ENCODE data around the gene AIRE. TPM values are rescaled to one million over a fixed set of nuclear protein-coding genes. Genes with fewer than 3 reads are reported as not detected.

The AIRE gene
- polyA plus RNA-seq, 2 donors: 0.01 to 0.06 TPM

GRCh38 chr21:44312716-44313115, 27.0 kb downstream of the AIRE start:
- WGBS, 2 donors: 95% methylated on average over 19 of the region's 19 CpGs

GRCh38 chr21:44313451-44313850, 27.8 kb downstream of the AIRE start:
- 82 to 86% methylated on average over 13 of the region's 13 CpGs for WGBS, 2 donors
- no peak overlapping the region for H3K27ac ChIP-seq (ENCODE audit: low read depth in 2 of 2, low read length in 1 of 2)
- no peak overlapping the region for H3K4me3 ChIP-seq (ENCODE audit: low read depth in 1 of 2, low read length in 2 of 2)
- peaks cover 13 to 78% of the 10 kb centered on the region in 2 donors for H3K36me3 ChIP-seq (ENCODE audit: control insufficient read depth in 2 of 2, insufficient read depth in 2 of 2, low read length in 1 of 2)
- H3K27me3 ChIP-seq (ENCODE audit: control insufficient read depth in 1 of 2, insufficient read depth in 2 of 2, low read length in 2 of 2): no peaks in the 10 kb centered on the region
- no peaks in the 10 kb centered on the region for H3K9me3 ChIP-seq (ENCODE audit: control insufficient read depth in 2 of 2, insufficient read depth in 1 of 2, low read depth in 1 of 2, low read length in 1 of 2)
- H3K4me1 ChIP-seq (ENCODE audit: control insufficient read depth in 2 of 2, insufficient read depth in 2 of 2, low read length in 1 of 2): no peaks in the 10 kb centered on the region

More at GRCh38 chr21:44312716-44313115, 27.0 kb downstream of the AIRE start:
- Histone ChIP-seq H3K36me3 (ENCODE audit: control insufficient read depth in 2 of 2, insufficient read depth in 2 of 2, low read length in 1 of 2) (peaks cover 13 to 71% of the 10 kb centered on the region in 2 donors), H3K27me3 (ENCODE audit: control insufficient read depth in 1 of 2, insufficient read depth in 2 of 2, low read length in 2 of 2) (no peaks in the 10 kb centered on the region), H3K27ac (ENCODE audit: low read depth in 2 of 2, low read length in 1 of 2) (no peak overlapping the region), H3K4me1 (ENCODE audit: control insufficient read depth in 2 of 2, insufficient read depth in 2 of 2, low read length in 1 of 2) (no peaks in the 10 kb centered on the region), H3K9me3 (ENCODE audit: control insufficient read depth in 2 of 2, insufficient read depth in 1 of 2, low read depth in 1 of 2, low read length in 1 of 2) (no peaks in the 10 kb centered on the region), H3K4me3 (ENCODE audit: low read depth in 1 of 2, low read length in 2 of 2) (no peak overlapping the region)

- H3K27me3 ChIP-seq (ENCODE audit: control insufficient read depth in 1 of 2, insufficient read depth in 2 of 2, low read length in 2 of 2): no peaks in the 10 kb centered on the region
- peaks cover 13 to 83% of the 10 kb centered on the region in 2 donors for H3K36me3 ChIP-seq (ENCODE audit: control insufficient read depth in 2 of 2, insufficient read depth in 2 of 2, low read length in 1 of 2)
- H3K9me3 ChIP-seq (ENCODE audit: control insufficient read depth in 2 of 2, insufficient read depth in 1 of 2, low read depth in 1 of 2, low read length in 1 of 2): no peaks in the 10 kb centered on the region
- no peak overlapping the region for H3K4me3 ChIP-seq (ENCODE audit: low read depth in 1 of 2, low read length in 2 of 2)
- H3K4me1 ChIP-seq (ENCODE audit: control insufficient read depth in 2 of 2, insufficient read depth in 2 of 2, low read length in 1 of 2): no peaks in the 10 kb centered on the region
- 88 to 90% methylated on average over 15 of the region's 15 CpGs for WGBS, 2 donors
- no peak overlapping the region for H3K27ac ChIP-seq (ENCODE audit: low read depth in 2 of 2, low read length in 1 of 2)
Observed at GRCh38 chr21:44314128-44314527, 28.5 kb downstream of the AIRE start.

- H3K27me3 ChIP-seq (ENCODE audit: control insufficient read depth in 1 of 2, insufficient read depth in 2 of 2, low read length in 2 of 2): no peaks in the 10 kb centered on the region
- H3K4me3 ChIP-seq (ENCODE audit: low read depth in 1 of 2, low read length in 2 of 2): no peak overlapping the region
- H3K36me3 ChIP-seq (ENCODE audit: control insufficient read depth in 2 of 2, insufficient read depth in 2 of 2, low read length in 1 of 2): peaks cover 13 to 87% of the 10 kb centered on the region in 2 donors
- H3K4me1 ChIP-seq (ENCODE audit: control insufficient read depth in 2 of 2, insufficient read depth in 2 of 2, low read length in 1 of 2): no peaks in the 10 kb centered on the region
- H3K27ac ChIP-seq (ENCODE audit: low read depth in 2 of 2, low read length in 1 of 2): no peak overlapping the region
- no peaks in the 10 kb centered on the region for H3K9me3 ChIP-seq (ENCODE audit: control insufficient read depth in 2 of 2, insufficient read depth in 1 of 2, low read depth in 1 of 2, low read length in 1 of 2)
- WGBS, 2 donors: 90 to 91% methylated on average over 11 of the region's 11 CpGs
Observed at GRCh38 chr21:44314561-44314960, 28.9 kb downstream of the AIRE start.

- H3K4me3 ChIP-seq (ENCODE audit: low read depth in 1 of 2, low read length in 2 of 2): no peak overlapping the region
- WGBS, 2 donors: 59 to 83% methylated on average over 16 of the region's 16 CpGs
- peaks cover 13 to 88% of the 10 kb centered on the region in 2 donors for H3K36me3 ChIP-seq (ENCODE audit: control insufficient read depth in 2 of 2, insufficient read depth in 2 of 2, low read length in 1 of 2)
- H3K27me3 ChIP-seq (ENCODE audit: control insufficient read depth in 1 of 2, insufficient read depth in 2 of 2, low read length in 2 of 2): no peaks in the 10 kb centered on the region
- no peaks in the 10 kb centered on the region for H3K9me3 ChIP-seq (ENCODE audit: control insufficient read depth in 2 of 2, insufficient read depth in 1 of 2, low read depth in 1 of 2, low read length in 1 of 2)
- H3K27ac ChIP-seq (ENCODE audit: low read depth in 2 of 2, low read length in 1 of 2): no peak overlapping the region
- no peaks in the 10 kb centered on the region for H3K4me1 ChIP-seq (ENCODE audit: control insufficient read depth in 2 of 2, insufficient read depth in 2 of 2, low read length in 1 of 2)
Observed at GRCh38 chr21:44315691-44316203, 30.1 kb downstream of the AIRE start.

GRCh38 chr21:44316277-44316900, 30.7 kb downstream of the AIRE start:
- Histone ChIP-seq H3K36me3 (ENCODE audit: control insufficient read depth in 2 of 2, insufficient read depth in 2 of 2, low read length in 1 of 2) (peaks cover 13 to 86% of the 10 kb centered on the region in 2 donors), H3K4me3 (ENCODE audit: low read depth in 1 of 2, low read length in 2 of 2) (no peak overlapping the region), H3K9me3 (ENCODE audit: control insufficient read depth in 2 of 2, insufficient read depth in 1 of 2, low read depth in 1 of 2, low read length in 1 of 2) (no peaks in the 10 kb centered on the region), H3K27me3 (ENCODE audit: control insufficient read depth in 1 of 2, insufficient read depth in 2 of 2, low read length in 2 of 2) (no peaks in the 10 kb centered on the region), H3K4me1 (ENCODE audit: control insufficient read depth in 2 of 2, insufficient read depth in 2 of 2, low read length in 1 of 2) (no peaks in the 10 kb centered on the region), H3K27ac (ENCODE audit: low read depth in 2 of 2, low read length in 1 of 2) (no peak overlapping the region)
- WGBS, 2 donors: 89 to 91% methylated on average over 27 of the region's 27 CpGs

GRCh38 chr21:44317241-44317782, 31.6 kb downstream of the AIRE start:
- H3K4me1 ChIP-seq (ENCODE audit: control insufficient read depth in 2 of 2, insufficient read depth in 2 of 2, low read length in 1 of 2): no peaks in the 10 kb centered on the region
- no peak overlapping the region for H3K27ac ChIP-seq (ENCODE audit: low read depth in 2 of 2, low read length in 1 of 2)
- H3K4me3 ChIP-seq (ENCODE audit: low read depth in 1 of 2, low read length in 2 of 2): no peak overlapping the region
- peaks cover 7 to 85% of the 10 kb centered on the region in 2 donors for H3K36me3 ChIP-seq (ENCODE audit: control insufficient read depth in 2 of 2, insufficient read depth in 2 of 2, low read length in 1 of 2)
- H3K9me3 ChIP-seq (ENCODE audit: control insufficient read depth in 2 of 2, insufficient read depth in 1 of 2, low read depth in 1 of 2, low read length in 1 of 2): no peaks in the 10 kb centered on the region
- H3K27me3 ChIP-seq (ENCODE audit: control insufficient read depth in 1 of 2, insufficient read depth in 2 of 2, low read length in 2 of 2): no peaks in the 10 kb centered on the region
- 88 to 93% methylated on average over 15 to 19 of the region's 19 CpGs for WGBS, 2 donors

- H3K36me3 ChIP-seq (ENCODE audit: control insufficient read depth in 2 of 2, insufficient read depth in 2 of 2, low read length in 1 of 2): peaks cover 7 to 86% of the 10 kb centered on the region in 2 donors
Observed at GRCh38 chr21:44317871-44318270, 32.2 kb downstream of the AIRE start.

GRCh38 chr21:44318489-44319285, 33.0 kb downstream of the AIRE start:
- WGBS, 2 donors: 95% methylated on average over 25 of the region's 25 CpGs
- H3K36me3 ChIP-seq (ENCODE audit: control insufficient read depth in 2 of 2, insufficient read depth in 2 of 2, low read length in 1 of 2): peaks cover 7 to 84% of the 10 kb centered on the region in 2 donors
- H3K27ac ChIP-seq (ENCODE audit: low read depth in 2 of 2, low read length in 1 of 2): no peak overlapping the region
- no peak overlapping the region for H3K4me3 ChIP-seq (ENCODE audit: low read depth in 1 of 2, low read length in 2 of 2)
- H3K27me3 ChIP-seq (ENCODE audit: control insufficient read depth in 1 of 2, insufficient read depth in 2 of 2, low read length in 2 of 2): no peaks in the 10 kb centered on the region
- H3K4me1 ChIP-seq (ENCODE audit: control insufficient read depth in 2 of 2, insufficient read depth in 2 of 2, low read length in 1 of 2): no peaks in the 10 kb centered on the region
- no peaks in the 10 kb centered on the region for H3K9me3 ChIP-seq (ENCODE audit: control insufficient read depth in 2 of 2, insufficient read depth in 1 of 2, low read depth in 1 of 2, low read length in 1 of 2)

More at GRCh38 chr21:44317871-44318270, 32.2 kb downstream of the AIRE start:
- WGBS, 2 donors: 95 to 96% methylated on average over 22 of the region's 22 CpGs
- Histone ChIP-seq H3K4me1 (ENCODE audit: control insufficient read depth in 2 of 2, insufficient read depth in 2 of 2, low read length in 1 of 2) (no peaks in the 10 kb centered on the region), H3K4me3 (ENCODE audit: low read depth in 1 of 2, low read length in 2 of 2) (no peak overlapping the region), H3K9me3 (ENCODE audit: control insufficient read depth in 2 of 2, insufficient read depth in 1 of 2, low read depth in 1 of 2, low read length in 1 of 2) (no peaks in the 10 kb centered on the region), H3K27ac (ENCODE audit: low read depth in 2 of 2, low read length in 1 of 2) (no peak overlapping the region), H3K27me3 (ENCODE audit: control insufficient read depth in 1 of 2, insufficient read depth in 2 of 2, low read length in 2 of 2) (no peaks in the 10 kb centered on the region)
